Liver (tissue), 9 donors: ENCODE measurements around the gene APBA2. TPM values are rescaled to one million over a fixed set of nuclear protein-coding genes. Genes with fewer than 3 reads are reported as not detected.

Experiments
- DNase-seq: peaks from one replicate; pipeline ENCODE4 v3.0.0-alpha.2; 2017; ENCODE audit warnings: low spot score
- H3K27ac ChIP-seq, 2 donors: one replicate each; pipeline ENCODE4 v1.7.0; 2013; ENCODE audit warnings: inconsistent platforms in 2 of 2, low read length in 2 of 2, control low read depth in 1 of 2, low read depth in 1 of 2, mild to moderate bottlenecking in 1 of 2
- H3K27me3 ChIP-seq, 4 donors: one replicate each; pipeline versions ENCODE4 v1.6.1 to v1.7.0; 2013; ENCODE audit warnings: low read length in 3 of 4, inconsistent platforms in 1 of 4, mild to moderate bottlenecking in 1 of 4, moderate library complexity in 1 of 4; ENCODE audit not compliant: control insufficient read depth in 4 of 4, insufficient read depth in 4 of 4
- H3K36me3 ChIP-seq, 4 donors: one replicate each; pipeline versions ENCODE4 v1.6.1 to v1.7.0; 2013; ENCODE audit warnings: low read length in 3 of 4, mild to moderate bottlenecking in 3 of 4, low read depth in 1 of 4, moderate library complexity in 1 of 4; ENCODE audit not compliant: control insufficient read depth in 4 of 4, insufficient read depth in 3 of 4
- H3K4me1 ChIP-seq, 4 donors: one replicate each; pipeline versions ENCODE4 v1.6.1 to v1.7.0; 2013; ENCODE audit warnings: low read length in 3 of 4, mild to moderate bottlenecking in 3 of 4, moderate library complexity in 1 of 4; ENCODE audit not compliant: control insufficient read depth in 4 of 4, insufficient read depth in 4 of 4
- H3K4me3 ChIP-seq, 3 donors: one replicate each; pipeline versions ENCODE4 v1.6.1 to v1.7.0; 2013; ENCODE audit warnings: low read length in 3 of 3, control low read depth in 1 of 3, low read depth in 1 of 3, mild to moderate bottlenecking in 1 of 3
- H3K9ac ChIP-seq, 2 donors: one replicate each; pipeline ENCODE4 v1.7.0; 2013; ENCODE audit warnings: low read length in 2 of 2, mild to moderate bottlenecking in 2 of 2, moderate library complexity in 2 of 2, control low read depth in 1 of 2, low read depth in 1 of 2
- H3K9me3 ChIP-seq, 4 donors: one replicate each; pipeline versions ENCODE4 v1.6.1 to v1.7.0; 2013; ENCODE audit warnings: low read length in 3 of 4; ENCODE audit not compliant: control insufficient read depth in 4 of 4
- ATF3 ChIP-seq: IDR thresholded peaks from 2 replicates; pipeline ENCODE4 v1.6.1; 2016; ENCODE audit warnings: antibody characterized with exemption
- CTCF ChIP-seq: fragments of 150-350 bp; IDR thresholded peaks from 2 replicates; pipeline ENCODE4 v1.5.1; 2017; ENCODE audit warnings: improper control_type of control experiment, low read depth, low read length; ENCODE audit not compliant: missing input control
- EGR1 ChIP-seq, 2 donors: IDR thresholded peaks; 2 replicates each; pipeline ENCODE4 v1.6.1; 2016 to 2018; ENCODE audit warnings: antibody characterized with exemption in 2 of 2, low read depth in 2 of 2
- FOXA1 ChIP-seq: IDR thresholded peaks from 2 replicates; pipeline ENCODE4 v1.6.1; 2016; ENCODE audit warnings: antibody characterized with exemption
- FOXA2 ChIP-seq: IDR thresholded peaks from 2 replicates; pipeline ENCODE4 v1.6.1; 2016; ENCODE audit warnings: antibody characterized with exemption
- GABPA ChIP-seq, 2 donors: IDR thresholded peaks in 1 of 2; conservative IDR thresholded peaks in 1 of 2; 2 replicates each; pipeline ENCODE4 v1.6.1; 2016; ENCODE audit warnings: antibody characterized with exemption in 2 of 2, mild to moderate bottlenecking in 1 of 2, moderate library complexity in 1 of 2
- HNF4A ChIP-seq, 2 donors: conservative IDR thresholded peaks; 2 replicates each; pipeline ENCODE4 v1.6.1; 2016; ENCODE audit warnings: antibody characterized with exemption in 2 of 2, mild to moderate bottlenecking in 2 of 2
- HNF4G ChIP-seq: IDR thresholded peaks from 2 replicates; pipeline ENCODE4 v1.6.1; 2016; ENCODE audit warnings: antibody characterized with exemption
- JUND ChIP-seq, 2 donors: IDR thresholded peaks; 2 replicates each; pipeline ENCODE4 v1.6.1; 2016; ENCODE audit warnings: antibody characterized with exemption in 2 of 2
- NR2F2 ChIP-seq: IDR thresholded peaks from 2 replicates; pipeline ENCODE4 v1.6.1; 2016; ENCODE audit warnings: antibody characterized with exemption
- RAD21 ChIP-seq, 2 donors: IDR thresholded peaks; 2 replicates each; pipeline ENCODE4 v1.6.1; 2016; ENCODE audit warnings: antibody characterized with exemption in 2 of 2, mild to moderate bottlenecking in 2 of 2
- REST ChIP-seq: IDR thresholded peaks from 2 replicates; pipeline ENCODE4 v1.6.1; 2016; ENCODE audit warnings: antibody characterized with exemption, mild to moderate bottlenecking
- RXRA ChIP-seq, 2 donors: IDR thresholded peaks; 2 replicates each; pipeline ENCODE4 v1.6.1; 2017 to 2018; ENCODE audit warnings: antibody characterized with exemption in 2 of 2, mild to moderate bottlenecking in 1 of 2
- SP1 ChIP-seq: IDR thresholded peaks from 2 replicates; pipeline ENCODE4 v1.6.1; 2018; ENCODE audit warnings: antibody characterized with exemption, mild to moderate bottlenecking
- TAF1 ChIP-seq: conservative IDR thresholded peaks from 2 replicates; pipeline ENCODE4 v1.6.1; 2016; ENCODE audit warnings: antibody characterized with exemption, mild to moderate bottlenecking
- YY1 ChIP-seq: IDR thresholded peaks from 2 replicates; pipeline ENCODE4 v1.6.1; 2016; ENCODE audit warnings: antibody characterized with exemption, mild to moderate bottlenecking
- WGBS: extraction: QIAGEN DNeasy Blood & Tissue Kit; methylation state at CpG from one replicate; pipeline ENCODE4 v1.1.7; 2013; 5-methylcytosine and 5-hydroxymethylcytosine counted together
- polyA plus RNA-seq, 2 donors: library from polyadenylated mRNA; stranded (reverse) in 1 of 2; unstranded in 1 of 2; fragments of 200-250 nt in 1 of 2; fragments of >200 nt in 1 of 2; fragmentation: Nextera tagmentation in 1 of 2; extraction: Ambion mirVana in 1 of 2; gene quantifications; one replicate each; pipeline versions ENCODE4 v1.2.1 to v1.2.3, GENCODE V29; 2013 to 2015
- total RNA-seq, 2 donors: library from RNA; depleted of rRNA; stranded (reverse); fragments of >200 nt; gene quantifications; one replicate each; pipeline ENCODE4 v1.2.3, GENCODE V29; 2014
- donor health status: healthy.
- donor health status: healthy.
- donor health status: healthy.
- donor health status: healthy.
- donor health status: healthy.

APBA2 gene
- total and polyA plus RNA-seq, 4 donors: 0.38 to 2.9 (median 1.7) TPM

GRCh38 chr15:28978011-28978378 lies 92.2 kb downstream of the APBA2 start:
- H3K9ac ChIP-seq: no peak overlapping the region
- WGBS: 83% methylated on average over 7 of the region's 7 CpGs
- H3K27me3 ChIP-seq: no peaks in the 10 kb centered on the region
- no peak overlapping the region for H3K27ac ChIP-seq
- DNase-seq: no peak
- H3K36me3 ChIP-seq: no peaks in the 10 kb centered on the region
- H3K4me1 ChIP-seq: no peaks in the 10 kb centered on the region
- TF ChIP-seq HNF4A (conservative IDR thresholded peaks at IDR 0.05): no peak
- no peak for TF ChIP-seq CTCF
- TF ChIP-seq RXRA (IDR thresholded peaks at IDR 0.05): no peak
- TF ChIP-seq HNF4G: no peak
- TF ChIP-seq JUND (IDR thresholded peaks at IDR 0.05): no peak
- TF ChIP-seq YY1: no peak
- TF ChIP-seq FOXA1: no peak
- no peak for TF ChIP-seq NR2F2
- TF ChIP-seq TAF1: no peak
- TF ChIP-seq RAD21 (IDR thresholded peaks at IDR 0.05): no peak
- H3K4me3 ChIP-seq: no peak overlapping the region
- H3K9me3 ChIP-seq: no peaks in the 10 kb centered on the region

- Histone ChIP-seq H3K27me3 (no peaks in the 10 kb centered on the region), H3K9ac (no peak overlapping the region), H3K4me1 (no peaks in the 10 kb centered on the region), H3K9me3 (no peaks in the 10 kb centered on the region), H3K36me3 (no peaks in the 10 kb centered on the region), H3K27ac (no peak overlapping the region), H3K4me3 (no peak overlapping the region)
- no peak for DNase-seq
- no peak for TF ChIP-seq REST
- no peak for TF ChIP-seq EGR1 (IDR thresholded peaks at IDR 0.05; ENCODE audit: low read depth in 2 of 2)
- TF ChIP-seq RAD21 (IDR thresholded peaks at IDR 0.05): no peak
- TF ChIP-seq ATF3: no peak
- no peak for TF ChIP-seq HNF4G
- WGBS: 86% methylated on average over 3 of the region's 3 CpGs
Observed at GRCh38 chr15:28978661-28979060, 92.9 kb downstream of the APBA2 start.

GRCh38 chr15:28979208-28979841 lies 93.6 kb downstream of the APBA2 start:
- Histone ChIP-seq H3K36me3 (no peaks in the 10 kb centered on the region), H3K27ac (no peak overlapping the region), H3K4me1 (no peaks in the 10 kb centered on the region), H3K4me3 (no peak overlapping the region), H3K9me3 (no peaks in the 10 kb centered on the region), H3K27me3 (no peaks in the 10 kb centered on the region), H3K9ac (no peak overlapping the region)
- no peak for DNase-seq
- TF ChIP-seq TAF1 (no peak), HNF4A (conservative IDR thresholded peaks at IDR 0.05) (no peak), YY1 (no peak), SP1 (no peak), GABPA (IDR thresholded peaks at IDR 0.05 in 1 of 2, conservative IDR thresholded peaks at IDR 0.05 in 1 of 2) (no peak), HNF4G (no peak), ATF3 (no peak), REST (no peak), FOXA2 (no peak), FOXA1 (no peak), RAD21 (IDR thresholded peaks at IDR 0.05) (no peak)
- WGBS: 82% methylated on average over 13 of the region's 13 CpGs
